CD4-positive, alpha-beta T cell treated with Interleukin-6 at 100 ng/mL for 8 hours (primary cell): ENCODE measurements around the gene ZNF148.
A peak's percentile ranks its signal among the peaks of the same experiment; 100 is the strongest.

Experiments
- DNase-seq: peaks from one replicate; pipeline ENCODE4 v3.0.0-alpha.2; 2020; ENCODE audit warnings: mixed read lengths, low spot score

ZNF148 gene

GRCh38 chr3:125332504-125332903, 42.6 kb downstream of the ZNF148 start:
- no peak for DNase-seq

DNA sequence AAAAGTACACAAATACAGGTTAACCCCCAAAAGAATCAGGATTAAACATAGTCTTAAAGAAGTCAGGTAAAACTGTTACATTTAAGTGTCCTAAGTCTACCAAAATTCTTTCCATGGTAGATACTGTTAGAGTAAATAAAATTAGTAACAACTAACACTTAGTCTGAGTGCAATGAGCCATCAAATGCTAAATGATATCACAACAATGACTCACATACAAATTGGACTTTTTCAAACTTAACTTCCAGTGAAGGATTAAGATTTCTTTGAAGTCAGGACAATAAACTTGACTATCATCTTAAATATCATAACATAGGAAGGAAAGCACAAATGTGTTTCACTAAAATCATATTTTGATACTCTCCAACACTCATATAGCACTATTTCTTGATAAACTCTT, 43.9 kb downstream of the ZNF148 start:
- no peak for DNase-seq

DNA sequence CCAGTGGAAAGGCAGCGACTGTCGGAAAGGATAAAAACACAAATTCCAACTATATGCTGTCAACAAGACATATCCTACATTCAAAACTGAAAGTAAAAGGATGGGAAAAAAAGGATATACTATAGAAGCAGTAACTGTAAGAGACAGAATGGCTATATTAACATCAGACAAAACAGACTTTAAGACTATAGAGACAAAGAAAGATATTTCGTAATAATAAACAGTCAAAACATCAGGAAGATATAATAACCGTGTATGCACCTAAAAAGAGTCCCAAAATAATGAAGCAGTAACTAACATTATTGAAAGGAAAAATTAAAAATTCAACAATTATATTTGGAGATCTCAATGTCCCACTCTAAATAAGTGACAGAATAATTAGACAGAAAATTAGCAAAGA, 48.2 kb downstream of the ZNF148 start:
- DNase-seq = no peak

- DNase-seq = no peak
These were observed 49.4 kb downstream of the ZNF148 start for GRCh38 chr3:125325746-125326145.

DNA sequence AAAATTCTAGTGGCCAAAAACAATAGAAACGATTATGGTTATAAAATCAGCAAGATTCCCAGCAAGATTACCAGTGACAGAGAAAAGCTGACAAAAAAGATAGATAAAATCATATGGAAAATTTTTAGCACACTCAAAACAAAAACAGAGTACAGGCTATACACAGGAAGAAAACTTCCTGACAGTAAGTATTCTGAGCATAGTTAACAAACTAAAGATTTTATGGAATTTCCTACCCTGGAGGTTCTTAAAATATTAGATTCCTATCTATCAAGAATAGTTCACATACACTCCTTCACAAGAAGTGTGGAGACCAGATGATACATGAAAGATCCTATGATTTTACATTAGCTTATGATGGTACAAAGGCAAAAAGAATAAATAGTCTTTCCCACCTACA, 50.8 kb downstream of the ZNF148 start:
- no peak for DNase-seq

DNA sequence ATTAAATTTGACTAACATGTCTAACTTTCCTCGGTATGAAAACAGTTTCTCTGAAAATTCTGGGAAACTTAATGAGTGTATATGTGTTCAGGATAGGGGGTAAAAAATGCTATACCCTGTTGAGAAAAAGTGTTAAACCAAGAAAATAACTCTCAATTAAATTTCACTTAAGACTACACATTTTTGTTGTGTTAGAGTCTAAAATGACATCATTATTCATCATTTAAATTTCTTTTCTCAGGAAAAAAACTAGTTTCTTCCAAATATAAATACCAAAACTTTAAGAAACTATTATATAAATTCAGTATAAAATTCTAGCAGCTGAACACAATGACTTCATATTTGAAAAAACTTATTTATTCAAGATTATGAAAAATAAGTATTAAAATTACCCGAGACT, 52.2 kb downstream of the ZNF148 start:
- no peak for DNase-seq

GRCh38 chr3:125322166-125322565, 53.0 kb downstream of the ZNF148 start:
- DNase-seq = no peak

GRCh38 chr3:125319765-125320164, 55.4 kb downstream of the ZNF148 start:
- no peak for DNase-seq

GRCh38 chr3:125318871-125319270, 56.3 kb downstream of the ZNF148 start:
- no peak for DNase-seq

- DNase-seq = no peak
These were observed 56.8 kb downstream of the ZNF148 start for GRCh38 chr3:125318167-125318865.

DNA sequence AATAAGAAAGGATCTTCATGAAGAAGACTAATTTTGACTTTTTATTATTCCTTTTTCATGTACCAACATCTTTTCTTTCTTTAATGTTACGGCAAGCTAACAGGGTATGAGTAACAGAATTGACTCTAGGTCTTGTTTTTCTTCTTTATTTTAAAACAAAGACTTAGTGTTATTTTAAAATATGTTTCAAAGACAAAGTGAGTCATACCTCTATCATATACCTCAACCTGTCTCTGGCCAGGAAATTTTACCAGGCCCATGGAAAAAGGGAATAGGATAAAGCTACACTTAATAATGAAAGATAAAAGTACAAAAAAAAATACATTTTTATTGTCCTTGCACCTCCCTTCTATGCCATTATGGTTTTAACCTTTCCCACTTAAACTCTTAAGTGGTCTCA, 57.4 kb downstream of the ZNF148 start:
- no peak for DNase-seq

DNA sequence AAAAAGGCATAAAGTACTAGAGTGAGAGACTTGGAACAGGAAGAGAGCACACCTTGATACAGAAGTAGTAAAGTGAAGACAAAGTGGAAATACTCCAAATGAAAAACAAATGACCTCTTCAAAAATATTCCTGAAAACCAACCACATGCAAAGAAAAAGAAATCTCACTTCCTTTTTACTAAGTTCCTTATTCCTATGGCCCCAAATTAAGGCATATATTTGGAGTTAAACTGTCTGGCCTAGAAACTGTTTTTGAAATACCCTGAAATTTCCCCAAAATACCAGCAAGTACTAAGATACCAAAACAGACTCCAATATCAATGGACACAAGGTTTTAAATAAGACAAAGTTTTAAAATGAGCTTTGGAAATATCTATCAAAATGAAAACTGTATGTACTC, 58.2 kb downstream of the ZNF148 start:
- DNase-seq = no peak

DNA sequence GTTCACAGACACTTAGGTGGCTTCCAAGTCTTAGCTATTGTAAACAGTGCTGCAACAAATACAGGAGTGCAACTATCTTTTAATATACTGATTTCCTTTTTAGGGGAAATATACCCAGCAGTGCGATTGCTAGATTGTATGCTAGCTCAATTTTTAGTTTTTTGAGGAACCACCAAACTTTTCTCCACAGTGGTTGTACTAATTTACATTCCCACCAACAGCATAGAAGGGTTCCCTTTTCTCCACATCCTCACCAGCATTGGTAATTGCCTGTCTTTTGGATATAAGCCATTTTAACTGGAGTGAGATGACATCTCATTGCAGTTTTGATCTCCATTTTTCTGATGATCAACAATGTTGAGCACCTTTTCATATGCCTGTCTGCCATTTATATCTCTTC, 58.9 kb downstream of the ZNF148 start:
- DNase-seq = no peak

DNA sequence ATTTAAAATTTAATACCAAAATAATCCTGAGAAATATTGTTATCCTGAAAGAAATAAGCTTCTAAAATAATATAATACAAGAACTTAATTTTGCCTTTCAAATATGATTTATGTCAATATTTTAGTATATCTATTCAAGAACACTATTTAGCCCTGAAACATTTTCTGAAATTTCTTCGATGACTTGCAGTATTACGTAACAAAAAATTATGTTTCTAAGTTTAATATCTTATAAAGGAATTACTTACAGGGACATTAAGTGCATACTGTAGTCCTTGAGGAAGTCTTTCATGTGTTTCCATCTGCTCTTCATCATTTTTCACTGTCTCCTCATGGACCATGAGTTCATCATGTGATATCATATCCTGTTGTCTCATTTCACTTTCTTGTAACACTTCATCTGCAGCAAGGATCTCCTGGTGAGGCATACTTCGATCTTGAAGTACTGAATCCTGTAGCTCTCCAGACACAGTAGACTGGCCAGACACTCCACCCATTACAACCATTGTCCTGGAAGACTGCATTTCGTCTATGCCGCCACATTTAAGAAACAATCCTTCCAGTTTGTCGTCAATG, 62.0 kb downstream of the ZNF148 start:
- DNase-seq = no peak

DNA sequence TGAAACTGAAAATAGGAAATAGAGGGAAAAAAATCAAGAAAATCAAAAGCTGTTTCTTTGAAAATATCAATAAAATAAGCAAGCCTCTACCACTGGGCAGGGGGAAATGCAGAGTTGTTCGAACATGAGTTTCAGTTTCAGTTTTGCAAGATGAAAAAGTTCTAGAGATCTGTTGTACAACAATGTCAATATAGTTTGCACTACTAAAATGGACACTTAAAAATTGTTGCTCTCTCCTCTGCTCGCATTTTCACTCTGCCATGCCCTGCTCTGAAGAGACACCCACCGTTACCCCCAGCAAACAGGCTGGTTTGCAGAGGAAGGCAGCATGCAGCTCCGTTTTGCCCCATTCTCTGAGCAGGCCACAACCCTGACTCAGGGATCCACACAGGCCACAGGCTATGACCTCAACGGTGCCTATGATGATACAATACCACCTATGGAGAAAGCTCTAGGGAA, 64.5 kb downstream of the ZNF148 start:
- DNase-seq = peak; percentile 33

- no peak for DNase-seq
These were observed 65.6 kb downstream of the ZNF148 start for GRCh38 chr3:125309476-125309875.

DNA sequence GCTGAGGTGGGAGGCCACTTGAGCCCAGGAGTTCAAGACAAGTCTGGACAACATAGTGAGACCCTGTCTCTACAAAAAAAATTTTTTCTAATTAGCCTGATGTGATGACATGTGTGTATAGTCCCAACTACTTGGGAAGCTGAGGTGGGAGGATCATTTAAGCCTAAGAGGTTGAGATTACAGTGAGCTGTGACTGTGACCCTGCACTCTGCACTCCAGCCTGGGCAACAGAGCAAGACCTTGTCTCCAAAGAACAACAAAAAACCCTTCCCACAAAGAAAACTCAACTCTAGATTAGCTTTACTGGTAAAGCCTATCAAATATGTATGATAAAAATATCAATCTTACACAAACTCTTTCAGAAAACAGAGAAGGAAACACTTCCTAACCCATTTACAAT, 68.5 kb downstream of the ZNF148 start:
- no peak for DNase-seq

DNA sequence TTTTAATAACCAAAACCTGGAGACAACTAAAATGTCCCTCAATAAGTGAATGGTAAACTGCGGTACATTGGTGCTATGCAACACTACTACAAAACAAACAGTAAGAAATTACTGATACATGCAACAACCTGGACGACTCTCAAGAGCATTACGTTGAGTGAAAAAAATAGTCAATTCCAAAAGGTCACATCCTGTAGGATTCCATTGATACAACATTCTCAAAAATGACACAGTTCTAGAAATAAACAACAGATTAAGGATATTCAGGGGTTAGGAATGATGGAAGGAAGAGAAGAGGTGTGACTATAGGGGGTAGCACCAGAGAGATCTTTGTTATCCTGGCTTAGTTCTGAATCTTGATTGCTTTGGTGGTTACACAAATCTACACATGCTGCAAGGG, 72.2 kb downstream of the ZNF148 start:
- no peak for DNase-seq

DNA sequence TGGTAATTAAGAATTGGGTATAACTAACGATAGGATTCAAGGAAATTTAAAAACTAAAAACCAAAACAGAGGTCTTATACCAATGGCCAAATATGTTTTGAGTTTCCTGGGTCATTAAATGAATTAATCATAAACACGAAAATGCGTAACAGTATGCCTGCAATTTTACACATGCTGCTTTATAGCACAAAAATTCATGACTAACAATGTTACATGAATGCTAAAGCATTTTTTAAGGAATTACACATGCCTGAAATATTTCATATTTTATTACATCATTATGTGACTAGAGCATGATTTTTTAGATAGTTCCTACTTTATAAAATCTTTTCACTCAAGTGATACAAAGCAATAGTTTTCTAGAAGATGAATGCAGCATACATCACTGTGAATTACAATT, 74.7 kb downstream of the ZNF148 start:
- DNase-seq = no peak

- DNase-seq = no peak
These were observed 80.7 kb downstream of the ZNF148 start for GRCh38 chr3:125294411-125294810.

GRCh38 chr3:125292015-125292414, 83.1 kb downstream of the ZNF148 start:
- no peak for DNase-seq

- no peak for DNase-seq
These were observed 85.6 kb downstream of the ZNF148 start for GRCh38 chr3:125289429-125289981.

GRCh38 chr3:125287248-125287647, 87.9 kb downstream of the ZNF148 start:
- DNase-seq = no peak

- DNase-seq = no peak
These were observed 93.7 kb downstream of the ZNF148 start for GRCh38 chr3:125281381-125281780.
